GM10248 (cell line): ENCODE data around the gene IER3.

ENCODE experiments used
- CTCF ChIA-PET: fragments of 300-600 bp; sonication (Branson Sonifier 250); formaldehyde crosslinking; extraction: SDS; loops from one replicate; lab custom pipeline; 2021; ENCODE audit warnings: antibody characterized with exemption; lab: Yijun Ruan, JAX
- POLR2A ChIA-PET: fragments of 350-650 bp; sonication (Branson Sonifier 250); formaldehyde crosslinking; extraction: SDS; loops from one replicate; lab custom pipeline; 2020; ENCODE audit warnings: antibody characterized with exemption; lab: Yijun Ruan, JAX
- DNase-seq: peaks from one replicate; pipeline ENCODE4 v3.0.0; 2012; ENCODE audit errors: extremely low spot score
- CTCF ChIP-seq: IDR thresholded peaks from 2 replicates; pipeline ENCODE4 v1.5.1; 2012; ENCODE audit warnings: mild to moderate bottlenecking, low read depth; ENCODE audit errors: extremely low read depth, missing control alignments, control extremely low read depth

The IER3 gene

GRCh38 chr6:30711758-30712380 is 32.5 kb downstream of the IER3 start:
- CTCF ChIA-PET = interaction anchor here (1.1 to 30.8 kb wide), 8 partner anchors 8 to 35 kb away, joined by 3 to 776 read pairs (median 8); partner anchors contain the start of genes DHX16, NRM and TUBB

GRCh38 chr6:30709101-30709868 is 35.1 kb downstream of the IER3 start:
- no peak for TF ChIP-seq CTCF
- DNase-seq = no peak
- CTCF ChIA-PET = interaction anchor here (0.9 to 30.8 kb wide), 6 partner anchors 13 to 168 kb away, joined by 3 to 776 read pairs (median 22); partner anchors contain the start of genes DHX16 and NRM
- POLR2A ChIA-PET = no interaction called here

More at GRCh38 chr6:30711758-30712380, 32.5 kb downstream of the IER3 start:
- POLR2A ChIA-PET = interaction anchor here (0.6 to 1.1 kb wide), 2 partner anchors 98 to 474 kb away, joined by 3 read pairs; no protein-coding TSS in a partner anchor
- no peak for TF ChIP-seq CTCF
- peak; percentile 39 for DNase-seq

GRCh38 chr6:30707281-30707850 is 37.0 kb downstream of the IER3 start:
- POLR2A ChIA-PET = no interaction called here
- DNase-seq = no peak
- CTCF ChIA-PET = interaction anchor here (1.0 to 11.9 kb wide), 5 partner anchors 14 to 29 kb away, joined by 3 to 132 read pairs (median 3); partner anchors contain the start of gene NRM
- TF ChIP-seq CTCF = no peak

- DNase-seq = no peak
- POLR2A ChIA-PET = interaction anchor here (2.0 kb wide), 1 partner anchor 12 kb away, joined by 9 read pairs; the partner anchor contains the start of gene MDC1
- no peak for TF ChIP-seq CTCF
- CTCF ChIA-PET = interaction anchor here (1.2 to 11.9 kb wide), 5 partner anchors 11 to 26 kb away, joined by 3 to 132 read pairs (median 10); partner anchors contain the start of genes MDC1 and NRM
Observed at GRCh38 chr6:30705620-30706019, 38.7 kb downstream of the IER3 start.

GRCh38 chr6:30703821-30704220 is 40.5 kb downstream of the IER3 start:
- no peak for DNase-seq
- ChIA-PET CTCF (interaction anchor here (0.8 to 11.9 kb wide), 6 partner anchors 8 to 24 kb away, joined by 3 to 132 read pairs (median 8); partner anchors contain the start of genes MDC1 and NRM), POLR2A (interaction anchor here (0.6 to 2.0 kb wide), 3 partner anchors 13 to 209 kb away, joined by 3 to 9 read pairs (median 3); partner anchors contain the start of gene MDC1)
- TF ChIP-seq CTCF = no peak

- TF ChIP-seq CTCF = no peak
- CTCF ChIA-PET = interaction anchor here (1.3 to 11.9 kb wide), 4 partner anchors 9 to 24 kb away, joined by 5 to 132 read pairs (median 10); partner anchors contain the start of gene NRM
- POLR2A ChIA-PET = no interaction called here
- no peak for DNase-seq
Observed at GRCh38 chr6:30703011-30703410, 41.3 kb downstream of the IER3 start.
